H9 (cell line): ENCODE results near the gene RAD17. TPM values are rescaled to one million over a fixed set of nuclear protein-coding genes. Genes with fewer than 3 reads are reported as not detected.

ENCODE experiments used
- DNase-seq: peaks from one replicate; pipeline ENCODE4 v3.0.0-alpha.2; 2017
- H2AFZ ChIP-seq: one replicate; pipeline ENCODE4 v1.6.1; 2013; ENCODE audit warnings: mild to moderate bottlenecking, low read length, control low read depth, moderate library complexity
- H2AK5ac ChIP-seq: 2 replicates; pipeline ENCODE4 v1.6.1; 2013; ENCODE audit warnings: low read length, control low read depth, mixed read lengths; ENCODE audit not compliant: insufficient read length
- H2BK120ac ChIP-seq: one replicate; pipeline ENCODE4 v1.6.1; 2013; ENCODE audit warnings: low read depth, mild to moderate bottlenecking, low read length, control low read depth, inconsistent platforms; ENCODE audit not compliant: poor library complexity, severe bottlenecking
- H2BK12ac ChIP-seq: 2 replicates; pipeline ENCODE4 v1.6.1; 2013; ENCODE audit warnings: low read length, control low read depth, mixed read lengths, low read depth; ENCODE audit not compliant: insufficient read length
- H2BK15ac ChIP-seq: 2 replicates; pipeline ENCODE4 v1.6.1; 2013; ENCODE audit warnings: low read depth, low read length, control low read depth
- H2BK20ac ChIP-seq: one replicate; pipeline ENCODE4 v1.6.1; 2013; ENCODE audit warnings: low read depth, mild to moderate bottlenecking, low read length, control low read depth, inconsistent platforms; ENCODE audit not compliant: poor library complexity, severe bottlenecking
- H2BK5ac ChIP-seq: 2 replicates; pipeline ENCODE4 v1.6.1; 2013; ENCODE audit warnings: low read length, control low read depth, mixed read lengths; ENCODE audit not compliant: insufficient read length
- H3K14ac ChIP-seq: 2 replicates; pipeline ENCODE4 v1.6.1; 2013; ENCODE audit warnings: low read length, control low read depth; ENCODE audit not compliant: insufficient read depth
- H3K18ac ChIP-seq: 2 replicates; pipeline ENCODE4 v1.6.1; 2013; ENCODE audit warnings: low read depth, mild to moderate bottlenecking, mixed read lengths, low read length, control low read depth; ENCODE audit not compliant: insufficient read length
- H3K23ac ChIP-seq: 2 replicates; pipeline ENCODE4 v1.6.1; 2013; ENCODE audit warnings: low read length, control low read depth, mixed read lengths, low read depth; ENCODE audit not compliant: insufficient read length
- H3K23me2 ChIP-seq: 2 replicates; pipeline ENCODE4 v1.6.1; 2013; ENCODE audit warnings: low read depth, mild to moderate bottlenecking, mixed read lengths, low read length, control low read depth; ENCODE audit not compliant: insufficient read length, poor library complexity, severe bottlenecking
- H3K27ac ChIP-seq: 2 replicates; pipeline ENCODE4 v1.5.1; 2013; ENCODE audit warnings: low read length, control low read depth, mixed read lengths, low read depth; ENCODE audit not compliant: insufficient read length
- H3K27me3 ChIP-seq: 2 replicates; pipeline ENCODE4 v1.6.1; 2013; ENCODE audit warnings: low read length, control low read depth, inconsistent platforms; ENCODE audit not compliant: insufficient read depth
- H3K4ac ChIP-seq: 2 replicates; pipeline ENCODE4 v1.6.1; 2013; ENCODE audit warnings: low read depth, mild to moderate bottlenecking, control low read depth, inconsistent platforms, low read length, moderate library complexity
- H3K4me1 ChIP-seq: 2 replicates; pipeline ENCODE4 v1.6.1; 2013; ENCODE audit warnings: low read length, control low read depth, inconsistent platforms; ENCODE audit not compliant: insufficient read depth
- H3K4me2 ChIP-seq: 2 replicates; pipeline ENCODE4 v1.6.1; 2013; ENCODE audit warnings: low read length, control low read depth, mixed read lengths; ENCODE audit not compliant: insufficient read length, insufficient read depth
- H3K56ac ChIP-seq: 2 replicates; pipeline ENCODE4 v1.6.1; 2013; ENCODE audit warnings: low read depth, mild to moderate bottlenecking, mixed read lengths, low read length, control low read depth; ENCODE audit not compliant: insufficient read length
- H3K79me1 ChIP-seq: 2 replicates; pipeline ENCODE4 v1.6.1; 2013; ENCODE audit warnings: low read depth, mild to moderate bottlenecking, moderate library complexity, low read length, control low read depth, inconsistent platforms; ENCODE audit not compliant: insufficient read depth, poor library complexity, severe bottlenecking
- H3K79me2 ChIP-seq: 2 replicates; pipeline ENCODE4 v1.6.1; 2013; ENCODE audit warnings: low read length, control low read depth, inconsistent platforms; ENCODE audit not compliant: insufficient read depth
- H3K9ac ChIP-seq: 2 replicates; pipeline ENCODE4 v1.6.1; 2013; ENCODE audit warnings: low read length, control low read depth, mixed read lengths; ENCODE audit not compliant: insufficient read length; ENCODE audit errors: extremely low read depth
- H3K9me3 ChIP-seq: one replicate; pipeline ENCODE4 v1.6.1; 2013; ENCODE audit warnings: low read depth, low read length, inconsistent platforms; ENCODE audit not compliant: control insufficient read depth
- H3T11ph ChIP-seq: one replicate; pipeline ENCODE4 v1.6.1; 2013; ENCODE audit warnings: mild to moderate bottlenecking, low read length, control low read depth, inconsistent platforms
- H4K20me1 ChIP-seq: one replicate; pipeline ENCODE4 v1.6.1; 2013; ENCODE audit not compliant: control insufficient read depth, insufficient read length, insufficient read depth
- H4K5ac ChIP-seq: 2 replicates; pipeline ENCODE4 v1.6.1; 2013; ENCODE audit warnings: low read depth, mild to moderate bottlenecking, mixed read lengths, low read length, control low read depth; ENCODE audit not compliant: insufficient read length
- H4K8ac ChIP-seq: replicated peaks from 2 replicates; pipeline ENCODE4 v1.6.1; 2013; ENCODE audit warnings: low read length, control low read depth, mixed read lengths, low read depth; ENCODE audit not compliant: insufficient read length
- H4K91ac ChIP-seq: 2 replicates; pipeline ENCODE4 v1.6.1; 2013; ENCODE audit warnings: low read depth, mild to moderate bottlenecking, moderate library complexity, mixed read lengths, low read length, control low read depth; ENCODE audit not compliant: insufficient read length
- H3K27ac Mint-ChIP-seq, 3 experiments: 2 replicates in 2 of 3; 3 replicates in 1 of 3; pipeline ENCODE4 v1.8.0; 2020 to 2021; ENCODE audit warnings: mixed read lengths in 3 of 3, mild to moderate bottlenecking in 1 of 3, moderate library complexity in 1 of 3
- H3K27me3 Mint-ChIP-seq: 2 replicates; pipeline ENCODE4 v1.8.0; 2021; ENCODE audit warnings: low read depth, mild to moderate bottlenecking, moderate library complexity, mixed read lengths
- H3K36me3 Mint-ChIP-seq, 3 experiments: 2 replicates in 2 of 3; 3 replicates in 1 of 3; pipeline ENCODE4 v1.8.0; 2020 to 2021; ENCODE audit warnings: low read depth in 3 of 3, mixed read lengths in 3 of 3; ENCODE audit not compliant: insufficient read depth in 1 of 3
- H3K4me1 Mint-ChIP-seq, 2 experiments: 2 replicates each; pipeline ENCODE4 v1.8.0; 2020; ENCODE audit warnings: mixed read lengths in 2 of 2
- H3K4me3 Mint-ChIP-seq, 2 experiments: 2 replicates in 1 of 2; 3 replicates in 1 of 2; pipeline ENCODE4 v1.8.0; 2020 to 2021; ENCODE audit warnings: mild to moderate bottlenecking in 2 of 2, mixed read lengths in 2 of 2, moderate library complexity in 1 of 2
- H3K9me3 Mint-ChIP-seq, 2 experiments: 2 replicates in 1 of 2; 3 replicates in 1 of 2; pipeline ENCODE4 v1.8.0; 2020; ENCODE audit warnings: mild to moderate bottlenecking in 2 of 2, mixed read lengths in 2 of 2, moderate library complexity in 1 of 2
- WGBS: extraction: QIAGEN DNeasy Blood & Tissue Kit; methylation state at CpG from one replicate; pipeline ENCODE4 v1.1.7; 2013; ENCODE audit warnings: missing lambda C conversion rate, low lambda C conversion rate, mixed read lengths; ENCODE audit not compliant: insufficient read length; ENCODE audit errors: extremely low coverage; 5-methylcytosine and 5-hydroxymethylcytosine counted together
- total RNA-seq: library from RNA; stranded (reverse); gene quantifications from 2 replicates; pipeline ENCODE4 v1.2.1, GENCODE V29; 2021
- TF ChIP-seq, protein P1 (sequence below): fragments of 200-600 bp; sonication (generic); conservative IDR thresholded peaks from 3 replicates; pipeline ENCODE4 v1.8.0; 2021; ENCODE audit warnings: antibody characterized with exemption, mild to moderate bottlenecking

Gene RAD17
- total RNA-seq, 1 experiment from 2014 or later = 31.9 TPM

DNA sequence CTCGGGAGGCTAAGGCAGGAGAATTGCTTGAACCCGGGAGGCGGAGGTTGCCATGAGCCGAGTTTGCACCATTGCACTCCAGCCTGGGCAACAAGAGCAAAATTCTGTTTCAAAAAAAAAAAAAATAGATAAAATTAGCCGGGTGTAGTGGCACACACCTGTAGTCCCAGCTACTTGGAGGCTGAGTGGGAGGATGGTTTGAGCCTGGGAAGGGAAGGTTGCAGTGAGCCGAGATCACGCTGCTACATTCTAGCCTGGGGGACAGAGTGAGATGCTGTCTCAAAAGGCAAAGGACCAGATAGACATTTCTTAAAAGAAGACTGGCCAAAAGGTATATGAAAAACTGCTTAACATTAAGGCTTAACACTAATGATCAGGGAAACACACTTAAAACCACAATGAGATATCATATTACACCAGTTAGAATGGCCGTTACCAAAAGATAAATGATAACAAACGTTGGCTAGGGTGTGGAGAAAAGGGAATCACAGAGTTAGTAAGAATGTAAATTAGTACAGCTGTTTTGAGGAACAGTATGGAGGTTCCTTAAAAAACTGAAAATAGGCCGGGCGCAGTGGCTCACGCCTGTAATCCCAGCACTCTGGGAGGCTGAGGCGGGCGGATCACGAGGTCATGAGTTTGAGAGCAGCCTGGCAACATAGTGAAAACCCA lies 35.2 kb downstream of the RAD17 start:
- no peaks in the 10 kb centered on the region for H3K9me3 ChIP-seq
- H4K20me1 ChIP-seq = no peaks in the 10 kb centered on the region
- no peak overlapping the region for H2BK5ac ChIP-seq
- no peak overlapping the region for H2BK15ac ChIP-seq
- H4K5ac ChIP-seq = no peak overlapping the region
- H2BK12ac ChIP-seq = no peak overlapping the region
- no peak overlapping the region for H4K91ac ChIP-seq
- no peak overlapping the region for H3K14ac ChIP-seq
- H3K79me1 ChIP-seq = no peaks in the 10 kb centered on the region
- WGBS = no CpG with 5 or more reads among the region's 15 CpGs
- no peaks in the 10 kb centered on the region for H3K27me3 ChIP-seq
- H3K27me3 Mint-ChIP-seq = no peaks in the 10 kb centered on the region
- no peak overlapping the region for H4K8ac ChIP-seq
- H3K9ac ChIP-seq = no peak overlapping the region
- no peaks in the 10 kb centered on the region for H3K4me1 Mint-ChIP-seq
- no peak for DNase-seq
- H3K4me3 Mint-ChIP-seq = no peak overlapping the region
- H3K4me1 ChIP-seq = no peaks in the 10 kb centered on the region
- no peak overlapping the region for H2BK20ac ChIP-seq
- H3K27ac ChIP-seq = no peak overlapping the region
- no peak overlapping the region for H2AK5ac ChIP-seq
- no peak overlapping the region for H3T11ph ChIP-seq
- peaks cover 12 to 45% (median 38%) of the 10 kb centered on the region in 3 experiments; a peak in 6 of 7 replicates for H3K36me3 Mint-ChIP-seq
- H3K27ac Mint-ChIP-seq = no peak overlapping the region
- H3K9me3 Mint-ChIP-seq = no peaks in the 10 kb centered on the region
- H2AFZ ChIP-seq = no peak overlapping the region
- H3K23me2 ChIP-seq = no peaks in the 10 kb centered on the region
- H3K79me2 ChIP-seq = no peaks in the 10 kb centered on the region
- no peak overlapping the region for H3K23ac ChIP-seq
- H3K18ac ChIP-seq = no peak overlapping the region
- no peak overlapping the region for H3K4ac ChIP-seq
- H2BK120ac ChIP-seq = no peak overlapping the region
- no peak overlapping the region for H3K56ac ChIP-seq
- no peak overlapping the region for H3K4me2 ChIP-seq
- TF ChIP-seq, protein P1, sequence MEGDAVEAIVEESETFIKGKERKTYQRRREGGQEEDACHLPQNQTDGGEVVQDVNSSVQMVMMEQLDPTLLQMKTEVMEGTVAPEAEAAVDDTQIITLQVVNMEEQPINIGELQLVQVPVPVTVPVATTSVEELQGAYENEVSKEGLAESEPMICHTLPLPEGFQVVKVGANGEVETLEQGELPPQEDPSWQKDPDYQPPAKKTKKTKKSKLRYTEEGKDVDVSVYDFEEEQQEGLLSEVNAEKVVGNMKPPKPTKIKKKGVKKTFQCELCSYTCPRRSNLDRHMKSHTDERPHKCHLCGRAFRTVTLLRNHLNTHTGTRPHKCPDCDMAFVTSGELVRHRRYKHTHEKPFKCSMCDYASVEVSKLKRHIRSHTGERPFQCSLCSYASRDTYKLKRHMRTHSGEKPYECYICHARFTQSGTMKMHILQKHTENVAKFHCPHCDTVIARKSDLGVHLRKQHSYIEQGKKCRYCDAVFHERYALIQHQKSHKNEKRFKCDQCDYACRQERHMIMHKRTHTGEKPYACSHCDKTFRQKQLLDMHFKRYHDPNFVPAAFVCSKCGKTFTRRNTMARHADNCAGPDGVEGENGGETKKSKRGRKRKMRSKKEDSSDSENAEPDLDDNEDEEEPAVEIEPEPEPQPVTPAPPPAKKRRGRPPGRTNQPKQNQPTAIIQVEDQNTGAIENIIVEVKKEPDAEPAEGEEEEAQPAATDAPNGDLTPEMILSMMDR = no peak
